Breast epithelium (tissue), 3 donors: ENCODE data around the gene TFCP2L1.

Experiments used
- POLR2A ChIP-seq: fragments of 450-650 bp; IDR thresholded peaks from one replicate; pipeline ENCODE4 v1.6.1; 2016; ENCODE audit warnings: antibody characterized with exemption, mild to moderate bottlenecking, moderate library complexity
- TF ChIP-seq, protein P1 (sequence below), 3 donors: fragments of 450-650 bp; IDR thresholded peaks; one replicate each; pipeline ENCODE4 v1.5.1; 2016 to 2017; ENCODE audit warnings: antibody characterized with exemption in 3 of 3, mild to moderate bottlenecking in 3 of 3, moderate library complexity in 3 of 3

DNA sequence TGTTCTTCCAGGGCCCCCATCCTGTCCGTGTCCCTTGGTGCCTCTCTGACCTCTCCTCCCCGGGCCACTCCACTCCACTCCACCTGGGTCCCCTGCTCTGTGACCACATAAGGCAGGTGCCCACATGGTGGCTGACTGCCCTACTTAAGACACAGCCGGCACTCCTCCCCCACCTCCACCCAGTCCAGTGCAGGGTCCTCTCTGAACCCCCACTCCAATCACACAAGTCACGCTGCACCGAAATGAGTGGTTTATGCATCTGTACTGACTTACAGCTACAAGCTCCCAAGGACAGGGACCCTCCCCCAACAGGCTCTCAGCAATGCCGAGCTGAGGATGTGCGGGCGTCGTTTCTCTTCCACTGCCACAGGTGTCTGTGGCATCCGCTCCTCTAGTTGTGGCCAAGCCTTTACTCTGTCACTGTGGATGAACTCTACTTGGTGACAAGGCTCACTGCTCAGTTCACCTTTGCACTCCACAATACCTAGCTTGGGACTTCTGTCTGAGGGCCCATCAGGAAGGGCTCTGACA is 48.3 kb downstream of the TFCP2L1 start:
- TF ChIP-seq, protein P1, sequence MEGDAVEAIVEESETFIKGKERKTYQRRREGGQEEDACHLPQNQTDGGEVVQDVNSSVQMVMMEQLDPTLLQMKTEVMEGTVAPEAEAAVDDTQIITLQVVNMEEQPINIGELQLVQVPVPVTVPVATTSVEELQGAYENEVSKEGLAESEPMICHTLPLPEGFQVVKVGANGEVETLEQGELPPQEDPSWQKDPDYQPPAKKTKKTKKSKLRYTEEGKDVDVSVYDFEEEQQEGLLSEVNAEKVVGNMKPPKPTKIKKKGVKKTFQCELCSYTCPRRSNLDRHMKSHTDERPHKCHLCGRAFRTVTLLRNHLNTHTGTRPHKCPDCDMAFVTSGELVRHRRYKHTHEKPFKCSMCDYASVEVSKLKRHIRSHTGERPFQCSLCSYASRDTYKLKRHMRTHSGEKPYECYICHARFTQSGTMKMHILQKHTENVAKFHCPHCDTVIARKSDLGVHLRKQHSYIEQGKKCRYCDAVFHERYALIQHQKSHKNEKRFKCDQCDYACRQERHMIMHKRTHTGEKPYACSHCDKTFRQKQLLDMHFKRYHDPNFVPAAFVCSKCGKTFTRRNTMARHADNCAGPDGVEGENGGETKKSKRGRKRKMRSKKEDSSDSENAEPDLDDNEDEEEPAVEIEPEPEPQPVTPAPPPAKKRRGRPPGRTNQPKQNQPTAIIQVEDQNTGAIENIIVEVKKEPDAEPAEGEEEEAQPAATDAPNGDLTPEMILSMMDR (IDR thresholded peaks at IDR 0.05), result no peak
- no peak for TF ChIP-seq POLR2A
